ENCODE results near the gene GCNT2. TPM values are rescaled to one million over a fixed set of nuclear protein-coding genes. Genes with fewer than 3 reads are reported as not detected.

Gene GCNT2
- total RNA-seq, 1 experiment from 2014 or later: 51.2 TPM

- no peak overlapping the region; the same call in 1 of the 2 replicates for H3K27ac Mint-ChIP-seq
- H3K36me3 Mint-ChIP-seq: no peaks in the 10 kb centered on the region
- ChIA-PET POLR2A (interaction anchor here (0.6 kb wide), 1 partner anchor 1280 kb away, joined by 8 read pairs; no protein-coding TSS in a partner anchor), CTCF (interaction anchor here (0.5 to 1.2 kb wide), 3 partner anchors 8 to 757 kb away, joined by 3 read pairs; partner anchors contain the start of gene SYCP2L)
- DNase-seq (ENCODE audit: low spot score): no peak
- peaks cover 38% of the 10 kb centered on the region for H3K4me1 Mint-ChIP-seq
- ATAC-seq: 0 out of 2 replicates have a peak, but pooled peaks have one; percentile 17
- H3K9me3 Mint-ChIP-seq: no peaks in the 10 kb centered on the region
- TF ChIP-seq NFYB (CRISPR knock-in tag; conservative IDR thresholded peaks at IDR 0.05; ENCODE audit: low read depth) (no peak), E2F5 (CRISPR knock-in tag; IDR thresholded peaks at IDR 0.05) (no peak), ESRRA (CRISPR knock-in tag; IDR thresholded peaks at IDR 0.05; ENCODE audit: borderline replicate concordance) (no peak), AFF4 (CRISPR knock-in tag; IDR thresholded peaks at IDR 0.05; ENCODE audit: borderline replicate concordance) (no peak), ZNF425 (CRISPR knock-in tag; conservative IDR thresholded peaks at IDR 0.05) (no peak), ETV6 (CRISPR knock-in tag; IDR thresholded peaks at IDR 0.05) (no peak), FOXJ3 (CRISPR knock-in tag; IDR thresholded peaks at IDR 0.05; ENCODE audit: borderline replicate concordance) (no peak), ZNF219 (CRISPR knock-in tag; IDR thresholded peaks at IDR 0.05; ENCODE audit: borderline replicate concordance) (no peak), IRF1 (CRISPR knock-in tag; IDR thresholded peaks at IDR 0.05) (no peak), ELF4 (CRISPR knock-in tag; IDR thresholded peaks at IDR 0.05; ENCODE audit: low read depth) (no peak)
- no peaks in the 10 kb centered on the region for H3K27me3 Mint-ChIP-seq (ENCODE audit: low read depth)
- H3K4me3 Mint-ChIP-seq: no peak overlapping the region
These were observed 10.4 kb downstream of the GCNT2 start for GRCh38 chr6:10531503-10531902.

GRCh38 chr6:10531942-10532341 is 10.8 kb downstream of the GCNT2 start:
- CTCF ChIA-PET: interaction anchor here (1.0 to 1.2 kb wide), 2 partner anchors 9 to 355 kb away, joined by 3 read pairs; partner anchors contain the start of gene SYCP2L
- POLR2A ChIA-PET: interaction anchor here (0.6 kb wide), 1 partner anchor 1280 kb away, joined by 8 read pairs; no protein-coding TSS in a partner anchor
- DNase-seq (ENCODE audit: low spot score) (no peak), ATAC-seq (peak; percentile 20; the same call in 1 of the 2 replicates)
- 0 out of 2 replicates have a peak overlapping the region, but pooled peaks have one; percentile 55 for H3K27ac Mint-ChIP-seq
- no peaks in the 10 kb centered on the region for H3K27me3 Mint-ChIP-seq (ENCODE audit: low read depth)
- TF ChIP-seq GABPB1 (CRISPR knock-in tag; IDR thresholded peaks at IDR 0.05): no peak
- TF ChIP-seq ZMAT4 (CRISPR knock-in tag; IDR thresholded peaks at IDR 0.05): no peak
- TF ChIP-seq SP1 (CRISPR knock-in tag; conservative IDR thresholded peaks at IDR 0.05): no peak
- no peak overlapping the region for H3K4me3 Mint-ChIP-seq
- H3K9me3 Mint-ChIP-seq: no peaks in the 10 kb centered on the region
- no peaks in the 10 kb centered on the region for H3K36me3 Mint-ChIP-seq
- H3K4me1 Mint-ChIP-seq: peaks cover 38% of the 10 kb centered on the region

GRCh38 chr6:10532392-10532791 is 11.2 kb downstream of the GCNT2 start:
- peak overlapping the region; percentile 58; the same call in 1 of the 2 replicates for H3K27ac Mint-ChIP-seq
- CTCF ChIA-PET: interaction anchor here (1.0 to 1.2 kb wide), 2 partner anchors 9 to 354 kb away, joined by 3 read pairs; partner anchors contain the start of gene SYCP2L
- TF ChIP-seq ZSCAN18 (CRISPR knock-in tag; IDR thresholded peaks at IDR 0.05) (no peak), ZNF138 (CRISPR knock-in tag; conservative IDR thresholded peaks at IDR 0.05) (no peak), OVOL2 (CRISPR knock-in tag; IDR thresholded peaks at IDR 0.05; ENCODE audit: borderline replicate concordance) (no peak), ZNF671 (CRISPR knock-in tag; IDR thresholded peaks at IDR 0.05) (no peak), HMGXB4 (CRISPR knock-in tag; IDR thresholded peaks at IDR 0.05) (no peak), ZNF219 (CRISPR knock-in tag; IDR thresholded peaks at IDR 0.05; ENCODE audit: borderline replicate concordance) (no peak)

More at GRCh38 chr6:10532392-10532791, 11.2 kb downstream of the GCNT2 start:
- H3K4me1 Mint-ChIP-seq: peaks cover 37% of the 10 kb centered on the region
- no peaks in the 10 kb centered on the region for H3K27me3 Mint-ChIP-seq (ENCODE audit: low read depth)
- no peaks in the 10 kb centered on the region for H3K9me3 Mint-ChIP-seq
- peaks cover 3% of the 10 kb centered on the region; the same call in 1 of the 2 replicates for H3K36me3 Mint-ChIP-seq
- POLR2A ChIA-PET: interaction anchor here (0.6 kb wide), 1 partner anchor 1279 kb away, joined by 8 read pairs; no protein-coding TSS in a partner anchor
- H3K4me3 Mint-ChIP-seq: no peak overlapping the region
- no peak for ATAC-seq
- no peak for DNase-seq (ENCODE audit: low spot score)
